Stimulated activated CD8-positive, alpha-beta memory T cell treated with anti-CD3 and anti-CD28 coated beads, Interleukin-12 subunit alpha, Interleukin-12 subunit beta, amount 100 ng/mL, for 24 hours (primary cell): ENCODE results near the gene SNORC.
"Not testable (repeated sequence)": the region's sequence is repeated elsewhere in the genome, so short reads cannot be mapped to it uniquely, and the experiment has no call there.

Experiments
- DNase-seq: peaks from one replicate; pipeline ENCODE4 v3.0.0-alpha.2; 2020; ENCODE audit errors: extremely low read depth

Gene SNORC

DNA sequence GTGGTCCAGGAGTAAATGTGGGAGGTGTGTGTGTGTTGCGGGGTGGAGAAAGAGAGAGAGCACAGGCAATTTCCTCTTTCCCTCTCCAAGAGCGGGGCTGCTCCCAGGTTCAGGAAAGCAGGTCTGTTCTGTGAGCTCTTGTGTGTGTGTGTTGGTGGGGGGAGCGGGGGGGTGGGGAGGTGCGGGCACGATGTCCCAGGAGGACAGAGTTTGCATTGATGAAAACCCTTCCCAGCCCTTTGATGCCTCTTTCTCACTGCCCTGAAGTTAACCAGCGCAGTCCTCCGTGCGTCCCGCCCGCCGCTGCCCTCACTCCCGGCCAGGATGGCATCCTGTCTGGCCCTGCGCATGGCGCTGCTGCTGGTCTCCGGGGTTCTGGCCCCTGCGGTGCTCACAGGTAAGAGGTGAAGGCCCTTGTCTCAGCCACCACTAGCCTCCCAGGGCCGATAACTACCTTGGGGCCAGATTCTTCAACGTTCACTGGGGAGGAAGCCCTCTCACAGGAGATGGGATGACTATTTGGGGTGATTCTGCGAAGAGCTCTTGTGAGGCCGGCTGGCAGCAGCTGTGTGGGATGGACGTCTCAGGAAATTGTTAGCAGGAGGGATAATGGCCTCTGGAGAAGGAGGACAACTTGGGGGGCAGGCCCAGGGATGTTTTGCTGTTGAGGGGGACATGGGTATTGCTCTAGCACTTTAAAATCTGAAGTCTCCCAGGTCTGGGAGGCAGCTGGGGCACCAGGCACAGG, at the start of gene SNORC:
Gene SNORC, plus strand, starts transcription at position 247 of the 748 bp plus-strand sequence. Its CDS starts 78 bp downstream, at position 325.
- no peak for DNase-seq

DNA sequence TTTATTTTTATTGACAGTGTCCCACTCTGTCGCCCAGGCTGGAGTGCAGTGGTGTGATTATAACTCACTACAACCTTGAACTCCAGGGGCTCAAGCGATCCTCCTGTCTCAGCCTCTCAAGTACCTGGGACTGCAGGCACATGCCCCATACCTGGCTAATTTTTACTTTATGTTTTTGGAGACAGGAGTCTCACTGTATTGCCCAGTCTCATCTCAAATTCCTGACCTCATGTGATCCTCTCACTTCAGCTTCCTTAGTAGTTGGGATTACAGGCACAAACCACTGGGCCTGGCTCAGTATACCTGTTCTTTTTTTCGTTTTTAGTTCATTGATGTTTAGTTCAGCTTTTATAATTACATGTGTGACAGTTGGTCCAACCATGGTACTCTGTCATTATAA, 40.1 kb upstream of the SNORC start:
- no peak for DNase-seq

DNA sequence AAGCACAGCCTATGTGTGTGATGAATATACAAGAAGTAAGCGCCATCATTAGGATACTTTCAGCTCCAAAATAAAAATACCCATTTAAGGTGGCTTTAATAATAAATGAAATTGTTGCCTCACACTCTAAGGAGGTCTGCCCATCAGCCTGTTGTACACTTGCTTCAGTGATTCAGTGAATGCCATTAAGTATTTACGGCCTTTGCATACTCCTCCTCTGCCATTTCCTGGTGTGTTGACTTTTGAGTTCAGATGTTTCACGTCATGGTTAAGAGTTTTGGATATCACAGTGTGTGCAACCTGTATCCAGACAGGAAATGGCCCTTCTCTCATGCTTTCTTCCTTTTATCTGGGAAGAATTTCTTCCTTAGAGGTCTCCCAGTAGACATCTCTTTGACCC, 38.6 kb upstream of the SNORC start:
- no peak for DNase-seq

DNA sequence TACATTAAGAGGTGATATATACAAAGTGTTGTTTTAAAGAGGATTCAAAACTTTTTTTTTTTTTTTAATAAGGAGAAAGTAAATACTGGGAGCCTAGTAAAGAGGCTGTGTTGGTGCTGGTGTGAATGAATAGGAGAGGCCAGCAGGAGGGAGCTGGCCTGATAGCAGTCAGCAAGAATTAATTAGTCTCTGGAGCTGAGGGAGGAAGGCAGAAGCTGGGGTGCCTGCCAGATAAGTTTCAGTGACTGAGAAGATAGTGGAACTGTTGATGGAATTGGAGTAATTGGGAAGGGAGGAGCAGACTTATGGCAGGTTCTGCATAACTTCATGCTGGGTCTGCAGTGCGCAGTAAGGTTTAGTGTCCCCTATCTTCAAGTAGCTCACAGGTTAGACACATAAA, 36.2 kb upstream of the SNORC start:
- DNase-seq, result no peak

DNA sequence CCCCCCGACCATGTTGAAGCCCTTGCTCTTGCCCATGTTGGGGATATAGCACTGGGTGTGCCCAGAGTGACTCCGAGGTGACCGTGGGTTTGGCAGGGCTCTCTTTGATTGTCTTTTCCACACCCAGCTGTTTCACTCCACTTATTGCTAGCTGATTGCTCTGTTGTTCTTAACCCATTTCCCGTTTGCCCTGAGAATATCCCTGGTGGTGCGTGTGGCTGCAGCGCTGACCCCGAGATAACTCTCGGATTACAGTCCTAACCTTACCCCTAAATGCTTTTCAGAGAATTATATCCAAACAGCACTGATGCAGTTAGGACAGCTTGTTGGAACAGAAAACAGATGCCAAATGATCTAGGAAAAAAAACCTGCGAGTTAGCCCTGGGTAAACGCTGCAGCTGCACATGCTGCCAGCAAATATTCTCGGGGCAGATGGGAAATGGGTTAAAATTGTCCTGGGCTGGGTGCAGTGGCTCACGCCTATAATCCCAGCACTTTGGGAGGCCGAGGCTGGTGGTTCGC, 34.3 kb upstream of the SNORC start:
- no peak for DNase-seq

DNA sequence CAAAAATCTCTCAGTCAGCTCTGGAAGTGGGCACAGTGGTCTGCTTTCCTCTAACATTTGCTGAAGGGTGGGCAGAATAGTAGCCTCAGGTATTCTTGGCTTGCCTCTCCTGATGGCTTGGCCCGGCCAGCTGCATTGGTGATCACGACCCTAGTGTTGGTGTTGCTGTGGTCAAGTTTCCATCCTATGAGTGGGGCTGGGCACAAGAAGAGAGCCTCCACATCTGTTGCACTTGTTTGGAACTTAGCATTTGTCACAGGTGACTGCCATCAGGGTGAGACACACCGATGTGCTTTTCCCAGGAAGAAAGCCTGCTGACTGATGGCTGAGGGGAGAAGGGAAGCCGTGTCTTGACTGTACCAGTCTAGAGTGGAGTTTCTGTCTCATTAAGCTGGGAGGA, 33.1 kb upstream of the SNORC start:
- no peak for DNase-seq

DNA sequence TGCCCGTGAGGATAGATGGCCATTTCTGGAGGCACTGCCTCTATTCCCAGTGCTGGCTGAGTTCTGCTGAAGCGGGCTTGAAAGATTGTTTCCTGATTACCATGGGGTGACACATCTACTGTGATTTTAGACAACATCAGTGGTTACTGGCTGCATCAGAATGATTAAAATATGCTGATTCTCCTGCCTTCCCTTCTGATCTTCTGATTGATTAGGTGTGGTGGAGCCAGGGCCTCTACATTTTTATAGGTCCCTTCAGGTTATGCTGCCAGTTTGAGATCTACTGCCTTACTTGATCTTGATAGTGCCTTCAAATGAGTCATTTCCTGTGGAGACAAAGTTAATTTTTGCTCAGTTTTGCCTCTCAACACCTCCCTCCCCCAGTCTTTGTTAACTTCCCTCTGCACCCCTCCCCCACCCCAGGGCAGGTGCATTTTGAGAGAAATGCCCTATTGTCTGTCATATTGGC, 31.6 kb upstream of the SNORC start:
- DNase-seq, result peak; percentile 19

DNA sequence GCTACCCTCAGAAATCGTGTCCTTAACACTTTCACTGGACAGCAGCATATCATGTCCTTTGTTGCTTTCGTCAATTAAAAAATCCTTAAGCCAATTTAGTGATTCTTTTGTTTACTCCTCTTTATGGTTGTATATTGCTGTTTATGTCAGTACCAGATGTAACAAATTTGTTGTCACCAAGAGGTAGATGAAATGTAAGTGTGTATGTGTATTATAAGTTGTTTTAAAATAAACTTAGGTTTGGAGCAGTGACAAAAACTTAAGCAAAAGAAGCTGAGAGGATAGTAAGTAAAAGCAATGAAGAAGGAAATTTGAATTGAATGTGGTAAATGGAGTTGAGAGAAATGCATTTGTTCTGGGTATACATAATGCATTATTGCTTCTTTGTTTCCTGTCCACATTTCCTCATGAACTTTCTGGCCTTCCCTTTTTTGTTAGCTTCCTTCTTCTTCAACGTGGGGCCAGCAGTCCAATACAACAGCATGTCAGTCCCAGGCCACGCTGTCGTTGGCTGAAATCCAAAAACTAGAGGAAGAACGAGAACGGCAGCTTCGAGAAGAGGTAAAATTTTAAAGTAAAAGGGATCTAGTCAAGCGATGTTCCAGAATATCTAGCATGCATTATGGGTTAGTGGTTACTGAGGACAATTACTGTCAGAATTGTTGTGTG, 30.5 kb upstream of the SNORC start:
- no peak for DNase-seq

DNA sequence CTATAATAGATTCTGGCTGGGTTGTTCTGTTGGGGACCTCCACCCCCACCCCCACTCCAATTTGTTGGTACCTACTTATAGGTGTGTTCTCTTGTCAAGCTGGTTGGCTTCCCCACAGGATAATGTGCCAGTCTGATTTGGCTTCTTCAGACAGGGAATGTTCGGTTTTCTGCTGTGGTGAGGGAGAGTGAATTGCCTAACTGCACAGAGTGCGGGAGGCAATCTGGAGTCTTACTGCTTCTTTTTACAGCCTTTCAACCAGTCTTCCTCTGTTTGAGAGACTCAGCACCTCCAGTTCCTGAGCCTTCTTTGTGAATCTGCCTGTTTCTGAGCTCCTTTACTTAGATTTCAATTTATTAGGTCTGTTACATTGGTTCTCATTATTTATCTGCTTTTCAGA, 27.4 kb upstream of the SNORC start:
- DNase-seq, result no peak

DNA sequence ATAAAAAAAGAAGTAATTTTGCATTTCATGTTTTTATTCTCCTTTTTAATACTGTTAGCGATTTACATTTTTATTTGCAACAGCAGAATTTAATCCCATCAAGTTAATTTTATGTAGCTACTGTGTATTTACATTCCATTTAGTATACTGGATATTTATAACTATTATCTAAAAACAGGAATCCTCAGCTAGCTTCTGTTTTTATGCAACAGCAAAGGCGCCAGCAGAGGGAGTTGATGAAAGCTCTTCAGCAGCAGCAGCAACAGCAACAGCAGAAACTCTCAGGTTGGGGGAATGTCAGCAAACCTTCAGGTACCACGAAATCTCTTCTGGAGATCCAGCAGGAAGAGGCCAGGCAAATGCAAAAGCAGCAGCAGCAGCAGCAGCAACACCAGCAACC, 26.2 kb upstream of the SNORC start:
- DNase-seq, result no peak

DNA sequence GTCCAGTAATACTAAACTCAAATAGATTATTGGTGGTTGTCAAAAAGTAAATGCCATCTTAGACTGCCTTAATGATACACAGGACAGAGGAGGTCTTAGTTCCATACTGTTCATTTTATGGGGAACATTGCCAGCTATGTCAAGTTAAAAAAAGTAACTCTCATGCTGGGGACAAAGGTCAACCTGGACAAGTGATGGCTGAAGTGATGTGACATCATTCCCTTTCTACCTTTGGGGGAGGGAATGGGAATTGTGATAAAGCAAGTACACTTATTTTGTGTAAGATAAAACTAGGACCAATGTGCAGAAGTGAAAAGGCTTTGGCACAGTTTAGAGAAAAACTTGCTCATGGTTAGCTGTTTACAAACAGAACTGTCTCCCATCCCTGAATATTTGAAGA, 24.0 kb upstream of the SNORC start:
- DNase-seq, result no peak

DNA sequence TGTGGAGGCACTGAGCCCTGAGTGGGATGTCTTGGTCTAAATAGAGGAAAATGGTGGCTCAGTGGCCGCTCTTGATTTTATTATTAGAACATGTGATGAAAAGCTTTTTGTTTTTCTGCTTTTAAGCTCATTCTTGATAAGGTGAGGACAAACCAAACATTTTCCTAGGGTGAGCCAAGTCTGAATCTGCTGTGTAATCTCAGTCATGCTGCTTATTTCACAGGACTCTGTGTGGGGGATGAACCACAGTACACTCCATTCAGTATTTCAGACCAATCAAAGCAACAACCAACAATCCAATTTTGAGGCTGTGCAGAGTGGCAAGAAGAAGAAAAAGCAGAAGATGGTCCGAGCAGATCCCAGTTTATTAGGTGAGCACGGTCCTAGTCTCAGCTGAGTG, 20.0 kb upstream of the SNORC start:
- no peak for DNase-seq

DNA sequence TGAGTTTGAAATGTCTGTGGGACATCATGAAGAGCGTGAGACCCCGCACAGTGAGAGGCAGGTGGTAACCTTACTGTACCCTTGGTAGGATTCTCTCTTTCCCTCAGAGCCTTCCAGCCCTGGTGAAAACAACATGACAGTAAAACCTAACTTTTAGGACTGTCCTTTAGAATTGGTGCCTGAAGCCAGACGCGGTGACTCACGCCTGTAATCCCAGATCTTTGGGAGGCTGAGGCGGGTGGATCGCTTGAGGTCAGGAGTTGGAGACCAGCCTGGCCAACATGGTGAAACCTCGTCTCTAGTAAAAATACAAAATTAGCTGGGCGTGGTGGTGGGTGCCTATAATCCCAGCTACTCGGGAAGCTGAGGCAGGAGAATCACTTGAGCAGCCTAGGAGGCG, 18.0 kb upstream of the SNORC start:
- DNase-seq, result not testable (repeated sequence)

DNA sequence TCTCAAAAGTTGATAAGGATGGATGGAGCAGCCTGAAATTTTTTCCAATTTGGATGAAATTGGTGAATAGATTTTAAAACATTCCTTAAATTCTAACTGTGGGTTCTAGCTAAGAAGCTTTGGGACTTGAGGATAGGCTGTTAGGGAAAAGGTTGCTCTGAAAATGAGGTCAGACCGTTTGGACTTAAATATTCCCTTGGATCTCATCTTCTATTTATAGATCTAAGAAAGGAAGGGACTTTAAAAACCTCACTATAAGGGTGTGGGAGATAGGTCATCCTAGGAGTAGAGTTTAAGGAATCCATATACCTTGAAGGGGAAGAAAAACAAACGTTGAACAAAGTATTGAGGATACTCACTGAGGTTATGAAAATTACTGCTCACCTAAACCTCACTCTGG, 17.4 kb upstream of the SNORC start:
- no peak for DNase-seq

DNA sequence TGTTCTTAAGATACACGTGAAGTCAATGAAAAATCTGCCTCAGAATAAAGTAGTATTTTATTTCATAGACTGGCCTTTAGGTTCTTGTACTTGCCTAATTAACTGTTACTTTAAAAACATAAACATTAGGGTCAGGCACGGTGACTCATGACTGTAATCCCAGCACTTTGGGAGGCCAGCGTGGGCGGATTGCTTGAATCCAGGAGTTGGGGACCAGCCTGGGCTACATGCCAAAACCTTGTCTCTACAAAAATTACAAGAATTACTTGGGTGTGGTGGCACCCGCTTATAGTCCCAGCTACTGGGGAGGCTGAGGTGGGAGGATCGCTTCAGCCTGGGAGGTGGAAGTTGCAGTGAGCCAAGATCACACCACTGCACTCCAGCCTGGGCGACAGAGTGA, 16.0 kb upstream of the SNORC start:
- DNase-seq, result no peak

DNA sequence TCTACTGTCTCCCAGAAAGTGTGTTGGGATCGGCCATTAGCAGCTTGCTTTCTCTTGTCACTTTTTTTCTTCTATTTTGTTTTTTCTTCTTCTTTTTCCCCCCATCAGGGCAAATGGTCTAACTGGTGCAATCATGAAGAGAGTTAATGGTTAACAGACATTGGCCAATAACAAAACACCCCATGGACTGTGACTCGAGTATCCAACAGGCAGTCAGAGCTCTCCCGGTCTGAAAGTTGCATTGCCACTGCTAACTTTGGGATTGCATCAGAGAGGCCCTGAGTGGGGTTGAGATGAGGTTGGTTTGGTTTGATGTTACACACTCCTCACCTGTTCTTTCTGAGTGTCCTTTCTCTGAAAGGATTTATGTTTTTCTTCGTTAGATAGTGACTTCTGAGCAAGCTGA, 12.9 kb upstream of the SNORC start:
- DNase-seq, result no peak

DNA sequence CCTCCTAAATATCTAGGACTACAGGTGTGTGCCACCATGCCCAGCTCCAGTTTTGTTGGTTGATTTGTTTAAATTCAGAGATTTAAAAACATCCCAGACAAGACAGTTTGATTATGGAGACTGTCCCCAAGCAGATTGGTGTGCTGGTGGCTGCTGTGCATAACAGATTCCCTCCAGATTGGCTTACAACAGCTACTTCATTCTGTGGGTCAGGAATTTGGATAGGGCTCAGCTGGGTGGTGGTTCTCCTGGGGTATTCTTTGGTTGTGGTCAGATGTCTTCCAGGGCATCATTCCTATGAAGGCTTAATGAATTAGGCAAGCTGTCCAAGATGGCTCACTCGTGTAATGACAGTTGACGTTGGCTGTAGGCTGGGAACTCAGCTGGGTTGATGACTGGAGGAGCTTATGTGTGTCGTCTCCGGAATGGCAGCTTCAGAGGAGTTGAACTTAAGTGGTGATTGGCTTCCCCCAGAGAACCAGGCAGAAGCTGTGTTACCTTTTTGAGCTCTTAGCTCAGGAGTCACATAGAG, 10.6 kb upstream of the SNORC start:
- no peak for DNase-seq

DNA sequence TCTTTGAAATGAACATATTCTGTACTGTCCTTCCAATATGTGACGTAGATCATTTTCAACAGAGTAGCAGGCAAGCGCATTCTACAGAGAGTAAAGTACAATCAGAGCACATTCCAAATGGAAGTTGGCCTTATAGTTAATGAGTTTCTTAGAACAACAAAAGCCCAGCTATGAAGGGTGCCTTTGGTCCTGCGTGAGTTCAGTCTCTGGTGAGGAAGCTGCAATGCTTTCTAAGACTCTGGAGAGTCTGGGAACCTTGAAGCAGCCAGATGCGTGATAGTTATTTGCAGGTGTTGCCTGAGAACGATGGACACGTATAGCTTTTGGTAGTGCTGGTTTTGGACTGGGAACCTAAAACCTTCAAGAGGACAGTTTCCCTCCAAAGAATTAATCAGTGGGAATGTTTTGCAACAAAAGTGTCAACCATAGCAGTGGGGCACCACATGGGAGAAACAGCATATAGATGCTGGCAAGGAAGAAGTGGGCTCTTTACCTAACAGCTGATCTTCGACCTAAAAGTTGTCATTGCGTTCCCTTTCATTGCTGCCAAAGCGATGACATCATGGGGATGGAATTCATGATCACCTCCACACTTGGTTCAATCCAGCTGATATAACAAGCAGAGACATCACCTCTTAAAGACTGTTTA, 9.3 kb upstream of the SNORC start:
- no peak for DNase-seq

DNA sequence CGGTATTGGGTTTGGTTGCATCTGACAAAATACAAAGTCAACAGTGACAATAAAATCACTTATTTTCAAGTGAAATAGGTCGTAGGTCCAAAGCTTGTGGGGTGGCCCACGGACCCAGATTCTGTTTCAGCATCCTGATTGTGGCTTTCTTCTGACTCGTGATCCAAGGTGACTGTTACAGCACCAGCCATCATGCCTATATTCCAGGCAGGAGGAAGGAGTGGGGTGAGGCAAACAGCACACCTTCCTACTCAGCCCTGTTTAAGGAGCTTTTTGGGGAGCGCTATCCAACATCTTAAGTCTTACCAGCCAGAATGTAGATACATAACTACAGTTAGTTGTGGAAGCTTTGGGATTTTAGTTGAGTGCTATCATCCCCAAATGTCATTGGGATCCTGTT, 8.7 kb upstream of the SNORC start:
- no peak for DNase-seq

DNA sequence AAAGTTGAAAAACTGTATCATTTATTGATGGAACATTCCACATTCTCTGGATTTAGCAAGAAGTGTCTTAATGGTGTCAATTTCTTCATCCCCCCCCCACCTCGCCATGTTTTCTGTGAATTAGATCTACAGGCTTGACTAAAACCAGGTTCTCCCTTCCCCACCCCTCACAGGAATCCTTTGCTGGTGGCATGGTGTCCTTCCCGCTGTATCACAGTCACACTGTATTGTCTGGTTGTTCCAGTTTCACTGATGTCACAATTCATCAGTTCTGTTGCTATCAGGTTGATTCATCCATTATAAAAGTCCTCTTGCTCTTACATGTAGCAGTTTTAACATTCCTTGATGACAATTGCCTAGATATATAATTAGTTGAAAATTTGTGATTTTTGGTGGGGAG, 6.1 kb upstream of the SNORC start:
- DNase-seq, result no peak

DNA sequence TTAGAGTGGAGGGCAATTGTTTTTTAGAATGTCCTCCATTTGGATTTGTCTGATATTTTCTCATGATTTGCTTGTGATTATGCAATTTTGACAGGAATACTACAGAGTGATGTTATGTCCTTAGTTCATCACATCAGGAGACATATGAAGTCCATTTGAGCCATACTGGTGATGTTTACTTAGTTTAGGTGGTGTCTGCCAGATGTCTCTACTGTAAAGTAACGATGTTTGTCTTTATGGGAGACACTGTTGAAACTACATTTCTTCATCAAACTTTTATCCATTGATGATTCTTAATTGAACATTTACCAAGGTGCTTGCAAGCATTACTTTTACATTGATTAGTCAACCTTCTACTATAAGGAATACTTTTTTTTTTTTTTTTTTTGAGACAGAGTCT, 4.9 kb upstream of the SNORC start:
- no peak for DNase-seq

DNA sequence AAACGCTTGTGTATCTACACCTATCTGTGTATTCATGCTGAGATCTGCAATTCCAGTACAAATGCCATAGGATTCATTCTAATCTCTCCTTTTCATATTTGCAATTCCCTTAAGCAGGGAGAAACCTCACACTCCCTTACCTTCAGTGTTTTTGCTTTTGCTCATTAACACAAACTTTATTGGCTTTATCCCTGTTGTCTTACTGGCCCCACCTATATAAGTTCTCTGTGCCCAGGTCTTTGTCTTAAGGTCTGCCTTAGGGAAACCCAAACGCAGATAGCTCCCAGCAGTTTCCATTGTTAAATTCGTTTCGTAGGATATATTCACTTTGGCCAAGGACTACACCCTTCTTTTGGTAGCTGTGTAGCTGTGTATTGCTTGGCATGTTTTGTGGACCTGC, 4.0 kb upstream of the SNORC start:
- DNase-seq, result no peak
